ENCODE results near the gene GLI1. TPM values are rescaled to one million over a fixed set of nuclear protein-coding genes. Genes with fewer than 3 reads are reported as not detected.
A peak's percentile ranks its signal among the peaks of the same experiment; 100 is the strongest.

The GLI1 gene
- total RNA-seq, 2 donors from 2014 or later = 1.7 to 11.5 TPM

DNA sequence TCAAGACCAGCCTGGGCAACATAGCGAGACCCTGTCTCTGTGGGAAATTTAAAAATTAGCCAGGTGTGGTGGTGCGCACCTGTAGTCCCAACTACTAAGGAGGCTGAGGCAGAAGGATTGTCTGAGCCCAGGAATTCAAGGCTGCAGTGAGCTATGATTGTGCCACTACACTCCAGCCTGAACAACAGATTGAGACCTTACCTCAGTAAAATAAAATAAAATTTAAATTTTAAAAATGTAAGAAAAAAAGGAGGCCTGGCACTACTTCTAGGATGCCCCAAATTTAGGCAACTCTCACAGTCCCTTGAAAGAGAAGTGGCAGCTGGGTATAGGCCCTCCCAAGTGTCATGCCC lies 5.4 kb upstream of the GLI1 start:
- no peak for DNase-seq (ENCODE audit: low spot score)
- H3K4me1 ChIP-seq (replicated peaks) = peaks cover 5% of the 10 kb centered on the region
- H3K4me3 ChIP-seq = no peak overlapping the region
- intact Hi-C loops (cut with DNase I) = loop anchor here (5.0 kb wide), 2 partner anchors 147 to 192 kb away; no protein-coding TSS in a partner anchor
- no peaks in the 10 kb centered on the region for H3K36me3 ChIP-seq
- WGBS = 100% methylated on average over 2 of the region's 2 CpGs
- no peaks in the 10 kb centered on the region for H3K27me3 ChIP-seq (replicated peaks; ENCODE audit: insufficient read depth)
- H3K27ac ChIP-seq = no peak overlapping the region
- no peaks in the 10 kb centered on the region for H3K9me3 ChIP-seq
- no peak for TF ChIP-seq POLR2AphosphoS5 (IDR thresholded peaks at IDR 0.05)
- TF ChIP-seq POLR2A (IDR thresholded peaks at IDR 0.05) = no peak
- TF ChIP-seq, protein P1, sequence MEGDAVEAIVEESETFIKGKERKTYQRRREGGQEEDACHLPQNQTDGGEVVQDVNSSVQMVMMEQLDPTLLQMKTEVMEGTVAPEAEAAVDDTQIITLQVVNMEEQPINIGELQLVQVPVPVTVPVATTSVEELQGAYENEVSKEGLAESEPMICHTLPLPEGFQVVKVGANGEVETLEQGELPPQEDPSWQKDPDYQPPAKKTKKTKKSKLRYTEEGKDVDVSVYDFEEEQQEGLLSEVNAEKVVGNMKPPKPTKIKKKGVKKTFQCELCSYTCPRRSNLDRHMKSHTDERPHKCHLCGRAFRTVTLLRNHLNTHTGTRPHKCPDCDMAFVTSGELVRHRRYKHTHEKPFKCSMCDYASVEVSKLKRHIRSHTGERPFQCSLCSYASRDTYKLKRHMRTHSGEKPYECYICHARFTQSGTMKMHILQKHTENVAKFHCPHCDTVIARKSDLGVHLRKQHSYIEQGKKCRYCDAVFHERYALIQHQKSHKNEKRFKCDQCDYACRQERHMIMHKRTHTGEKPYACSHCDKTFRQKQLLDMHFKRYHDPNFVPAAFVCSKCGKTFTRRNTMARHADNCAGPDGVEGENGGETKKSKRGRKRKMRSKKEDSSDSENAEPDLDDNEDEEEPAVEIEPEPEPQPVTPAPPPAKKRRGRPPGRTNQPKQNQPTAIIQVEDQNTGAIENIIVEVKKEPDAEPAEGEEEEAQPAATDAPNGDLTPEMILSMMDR (IDR thresholded peaks at IDR 0.05) = no peak

DNA sequence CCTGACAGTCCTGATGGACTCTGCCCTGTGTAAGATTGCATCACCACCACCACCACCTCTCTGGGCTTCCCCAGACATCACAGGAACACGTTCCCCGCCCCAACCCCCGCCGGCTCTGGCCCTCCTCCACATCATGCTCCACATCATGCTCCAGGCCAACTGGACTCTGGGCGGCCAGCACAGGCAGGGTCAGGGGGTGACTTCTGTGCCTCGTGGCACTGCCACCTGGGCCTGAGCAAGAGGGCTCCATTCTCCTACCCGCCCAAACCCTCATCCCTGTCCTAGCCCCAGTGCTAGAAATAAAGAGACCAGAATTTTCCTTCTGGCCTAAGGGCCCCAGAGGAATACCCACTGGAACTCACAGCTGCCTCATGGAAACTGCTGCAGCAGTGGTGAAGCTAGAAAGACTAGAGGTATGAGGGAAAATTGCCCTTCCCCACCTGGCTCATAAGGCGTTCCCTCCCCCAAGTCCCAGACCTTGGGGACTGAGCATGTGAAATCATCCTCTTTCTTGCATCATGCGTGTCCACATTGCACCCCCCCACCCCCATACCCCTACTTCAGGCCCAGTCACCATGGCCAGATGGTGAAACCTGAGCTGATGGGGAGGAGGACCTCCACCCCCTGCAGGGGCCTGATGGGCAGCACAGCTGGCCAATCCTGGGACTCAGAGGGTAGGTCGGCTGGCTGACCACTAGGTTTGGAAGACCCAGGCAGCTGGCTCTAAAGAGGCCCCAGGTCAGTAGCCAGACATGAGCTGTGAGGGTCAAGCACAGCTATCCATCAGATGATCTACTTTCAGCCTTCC lies 4.8 kb upstream of the GLI1 start, which contains the start of gene INHBE:
INHBE (plus strand) TSS at position 742 of the 808 bp plus-strand sequence. CDS start 230 bp downstream, outside the sequence.
- Histone ChIP-seq H3K27me3 (replicated peaks; ENCODE audit: insufficient read depth) (no peaks in the 10 kb centered on the region), H3K36me3 (no peaks in the 10 kb centered on the region), H3K9me3 (no peaks in the 10 kb centered on the region), H3K27ac (no peak within 1 kb of the TSS), H3K4me1 (replicated peaks) (peaks cover 5% of the 10 kb centered on the region), H3K4me3 (no peak within 1 kb of the TSS)
- WGBS = 68% methylated on average over 10 of the region's 10 CpGs
- intact Hi-C loops (cut with DNase I) = loop anchor here (5.0 kb wide), 2 partner anchors 147 to 192 kb away; no protein-coding TSS in a partner anchor
- no peak for DNase-seq (ENCODE audit: low spot score)
- TF ChIP-seq POLR2AphosphoS5 (IDR thresholded peaks at IDR 0.05) = no peak
- TF ChIP-seq, protein P1 (IDR thresholded peaks at IDR 0.05) = no peak
- TF ChIP-seq POLR2A (IDR thresholded peaks at IDR 0.05) = no peak

DNA sequence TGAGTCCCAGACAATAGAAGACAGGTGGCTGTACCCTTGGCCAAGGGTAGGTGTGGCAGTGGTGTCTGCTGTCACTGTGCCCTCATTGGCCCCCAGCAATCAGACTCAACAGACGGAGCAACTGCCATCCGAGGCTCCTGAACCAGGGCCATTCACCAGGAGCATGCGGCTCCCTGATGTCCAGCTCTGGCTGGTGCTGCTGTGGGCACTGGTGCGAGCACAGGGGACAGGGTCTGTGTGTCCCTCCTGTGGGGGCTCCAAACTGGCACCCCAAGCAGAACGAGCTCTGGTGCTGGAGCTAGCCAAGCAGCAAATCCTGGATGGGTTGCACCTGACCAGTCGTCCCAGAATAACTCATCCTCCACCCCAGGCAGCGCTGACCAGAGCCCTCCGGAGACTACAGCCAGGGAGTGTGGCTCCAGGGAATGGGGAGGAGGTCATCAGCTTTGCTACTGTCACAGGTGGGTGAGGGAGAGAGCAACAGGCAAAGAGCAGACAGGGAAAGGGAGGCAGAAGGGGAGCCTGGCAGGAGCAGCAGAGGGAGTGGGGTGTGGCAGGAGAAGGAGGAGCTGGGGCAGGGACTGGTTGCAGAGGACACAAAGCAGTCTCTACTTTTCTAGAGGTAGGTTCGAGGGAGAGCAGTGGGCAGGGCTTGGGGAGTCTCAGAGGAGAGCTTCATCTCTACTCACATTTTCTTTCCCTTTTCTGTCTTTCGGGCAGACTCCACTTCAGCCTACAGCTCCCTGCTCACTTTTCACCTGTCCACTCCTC lies 4.0 kb upstream of the GLI1 start:
- TF ChIP-seq POLR2AphosphoS5 (IDR thresholded peaks at IDR 0.05) (no peak), POLR2A (IDR thresholded peaks at IDR 0.05) (no peak)
- TF ChIP-seq, protein P1 (IDR thresholded peaks at IDR 0.05) = no peak
- intact Hi-C loops (cut with DNase I) = no loop called here
- H3K9me3 ChIP-seq = no peaks in the 10 kb centered on the region
- 50% methylated on average over 10 of the region's 10 CpGs for WGBS
- H3K36me3 ChIP-seq = no peaks in the 10 kb centered on the region
- H3K27ac ChIP-seq = no peak overlapping the region
- no peaks in the 10 kb centered on the region for H3K27me3 ChIP-seq (replicated peaks; ENCODE audit: insufficient read depth)
- no peak overlapping the region for H3K4me3 ChIP-seq
- no peak for DNase-seq (ENCODE audit: low spot score)
- peaks cover 5% of the 10 kb centered on the region for H3K4me1 ChIP-seq (replicated peaks)

DNA sequence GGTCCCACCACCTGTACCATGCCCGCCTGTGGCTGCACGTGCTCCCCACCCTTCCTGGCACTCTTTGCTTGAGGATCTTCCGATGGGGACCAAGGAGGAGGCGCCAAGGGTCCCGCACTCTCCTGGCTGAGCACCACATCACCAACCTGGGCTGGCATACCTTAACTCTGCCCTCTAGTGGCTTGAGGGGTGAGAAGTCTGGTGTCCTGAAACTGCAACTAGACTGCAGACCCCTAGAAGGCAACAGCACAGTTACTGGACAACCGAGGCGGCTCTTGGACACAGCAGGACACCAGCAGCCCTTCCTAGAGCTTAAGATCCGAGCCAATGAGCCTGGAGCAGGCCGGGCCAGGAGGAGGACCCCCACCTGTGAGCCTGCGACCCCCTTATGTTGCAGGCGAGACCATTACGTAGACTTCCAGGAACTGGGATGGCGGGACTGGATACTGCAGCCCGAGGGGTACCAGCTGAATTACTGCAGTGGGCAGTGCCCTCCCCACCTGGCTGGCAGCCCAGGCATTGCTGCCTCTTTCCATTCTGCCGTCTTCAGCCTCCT lies 3.4 kb upstream of the GLI1 start:
- Histone ChIP-seq H3K4me1 (replicated peaks) (peaks cover 9% of the 10 kb centered on the region), H3K9me3 (no peaks in the 10 kb centered on the region), H3K4me3 (no peak overlapping the region), H3K27ac (no peak overlapping the region), H3K36me3 (no peaks in the 10 kb centered on the region), H3K27me3 (replicated peaks; ENCODE audit: insufficient read depth) (no peaks in the 10 kb centered on the region)
- TF ChIP-seq, protein P1 (IDR thresholded peaks at IDR 0.05) = peak; percentile 25 to 53 (median 44)
- no peak for TF ChIP-seq POLR2AphosphoS5 (IDR thresholded peaks at IDR 0.05)
- 38% methylated on average over 15 of the region's 15 CpGs for WGBS
- intact Hi-C loops (cut with DNase I) = no loop called here
- DNase-seq (ENCODE audit: low spot score) = peak; percentile 25

All from prostate gland (tissue), 2 donors.